ENCODE data around the gene LRRC14B.

Gene LRRC14B

DNA sequence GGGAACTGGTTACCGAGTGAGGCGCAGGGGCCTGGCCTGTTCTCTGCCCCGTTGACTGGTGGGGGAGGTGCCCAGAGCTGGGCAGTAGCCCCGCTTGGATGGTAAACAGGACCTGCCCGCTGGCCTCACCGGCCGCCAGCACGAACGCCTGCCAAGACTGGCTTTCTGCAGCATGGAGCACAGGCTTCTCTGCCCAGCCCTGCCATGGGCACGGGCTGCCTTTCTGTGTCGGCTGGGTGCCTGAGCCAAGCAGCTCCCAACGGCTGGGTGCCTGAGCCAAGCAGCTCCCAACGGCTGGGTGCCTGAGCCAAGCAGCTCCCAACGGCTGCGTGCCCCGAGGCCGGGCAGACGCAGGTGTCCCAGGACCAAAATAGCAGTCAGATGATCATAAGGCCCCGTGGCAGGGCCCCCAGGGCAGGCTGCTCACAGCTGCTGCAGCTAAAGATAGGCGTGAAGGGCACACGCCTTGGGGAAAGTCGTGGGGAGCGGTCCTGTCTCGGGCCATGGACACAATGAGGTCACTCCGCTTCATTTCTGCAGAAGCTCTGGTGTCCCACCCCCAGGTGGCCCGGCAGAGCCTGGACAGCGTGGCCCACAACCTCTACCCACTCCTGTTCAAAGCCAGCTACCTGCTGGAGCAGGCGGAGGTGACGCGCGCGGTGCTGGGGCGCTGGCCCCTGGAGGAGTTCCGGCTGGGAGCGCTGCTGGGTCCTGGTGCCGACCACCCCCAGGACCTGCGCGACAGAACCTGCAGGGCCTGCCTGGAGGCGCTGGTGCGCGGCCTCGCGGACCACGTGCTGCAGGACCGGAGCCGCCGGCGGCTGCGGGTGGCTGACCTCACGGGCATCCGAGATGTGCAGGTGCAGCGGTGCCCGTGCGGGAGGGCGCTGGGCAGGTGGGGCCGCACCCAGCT, at the start of gene LRRC14B:
LRRC14B (plus strand) TSS at position 460 of the 913 bp plus-strand sequence; CDS start at position 504, 44 bp downstream.
- FAIRE-seq: no peak

DNA sequence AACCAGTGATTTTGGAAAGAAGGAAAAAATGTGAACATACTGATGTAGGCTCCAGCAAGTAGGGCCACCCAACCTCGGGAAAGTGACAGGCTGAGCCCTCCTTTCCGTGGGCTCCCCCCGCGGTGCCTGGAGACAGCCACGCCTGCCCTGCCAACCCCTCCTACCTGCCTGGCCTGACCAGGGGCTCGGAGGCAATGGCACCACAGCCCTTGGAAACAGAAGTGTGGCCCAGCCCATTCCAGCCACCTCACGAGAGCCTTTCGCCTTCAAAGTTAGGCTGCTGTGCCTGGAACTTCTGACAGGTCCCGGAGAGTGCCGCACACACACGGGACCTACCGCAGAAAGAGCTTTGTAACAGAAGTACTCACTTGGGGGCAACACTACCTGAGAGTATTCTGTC, 49.5 kb upstream of the LRRC14B start:
- DNase-seq (ENCODE audit: extremely low spot score, insufficient read length, low read depth) (no peak), FAIRE-seq (no peak)

More for the DNA sequence above, at the start of gene LRRC14B:
- DNase-seq (ENCODE audit: extremely low spot score, insufficient read length, low read depth): no peak

DNA sequence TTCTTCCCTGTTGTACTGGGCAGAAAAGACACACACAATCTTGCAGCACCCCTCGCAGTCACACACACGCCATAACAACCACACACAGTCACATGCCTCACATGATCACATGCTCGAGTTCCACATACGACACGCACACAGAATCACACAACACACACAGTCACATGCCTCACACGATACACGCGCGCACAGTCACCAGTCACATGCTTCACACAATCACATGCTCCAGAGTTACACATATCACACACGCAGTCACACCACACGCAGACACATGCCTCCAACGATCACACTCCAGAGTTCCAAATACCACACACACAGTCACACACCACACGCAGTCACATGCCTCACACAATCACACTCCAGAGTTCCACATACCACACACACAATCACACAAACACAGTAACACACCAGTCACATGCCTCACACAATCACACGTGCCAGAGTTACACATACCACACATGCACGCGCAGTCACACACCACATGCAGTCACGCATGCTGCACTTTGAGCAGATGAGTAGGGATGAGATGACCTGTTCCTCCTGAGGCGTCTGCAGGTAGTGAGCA, 49.0 kb upstream of the LRRC14B start:
- FAIRE-seq (no peak), DNase-seq (ENCODE audit: extremely low spot score, insufficient read length, low read depth) (no peak)

DNA sequence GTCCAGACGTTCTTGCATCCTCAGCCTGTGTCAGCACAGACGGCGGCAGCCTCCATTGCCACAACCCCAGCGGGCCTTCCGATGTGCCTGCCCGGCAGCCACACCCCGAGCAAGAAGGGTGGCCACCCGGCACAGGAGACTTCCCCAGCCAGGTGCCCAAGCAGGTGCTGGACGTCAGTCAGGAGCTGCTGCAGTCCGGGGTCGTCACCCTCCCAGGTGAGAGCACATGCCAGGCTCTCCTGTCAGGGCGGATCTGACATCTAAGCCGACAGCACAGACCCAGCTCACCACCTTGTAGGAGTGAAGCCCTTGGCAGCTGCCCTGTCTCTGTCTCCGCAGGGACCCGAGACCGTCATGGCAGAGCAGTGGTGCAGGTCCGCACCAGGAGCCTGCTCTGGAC, 48.3 kb upstream of the LRRC14B start:
- DNase-seq (ENCODE audit: extremely low spot score, insufficient read length, low read depth): no peak
- no peak for FAIRE-seq

DNA sequence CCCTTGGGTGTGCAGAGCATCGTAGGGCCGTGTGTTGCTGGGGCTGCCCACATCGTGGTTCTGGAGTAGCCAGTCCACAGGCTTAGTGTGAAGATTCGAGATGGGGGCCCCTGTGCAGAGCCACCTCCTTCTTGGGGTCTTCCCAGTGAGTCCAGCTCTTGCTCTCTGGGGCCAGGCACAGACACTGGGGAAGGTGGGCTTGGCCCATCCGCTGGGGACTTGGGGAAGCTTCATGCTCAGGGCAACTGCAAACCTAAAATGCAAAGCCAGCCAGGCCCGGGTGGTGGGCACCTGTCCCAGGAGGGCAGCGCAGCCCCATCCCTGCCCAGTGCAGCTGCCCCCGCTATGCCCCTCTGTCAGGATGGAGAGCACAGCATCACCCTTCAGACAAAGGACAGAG, 46.4 kb upstream of the LRRC14B start:
- no peak for DNase-seq (ENCODE audit: extremely low spot score, insufficient read length, low read depth)
- FAIRE-seq: no peak

DNA sequence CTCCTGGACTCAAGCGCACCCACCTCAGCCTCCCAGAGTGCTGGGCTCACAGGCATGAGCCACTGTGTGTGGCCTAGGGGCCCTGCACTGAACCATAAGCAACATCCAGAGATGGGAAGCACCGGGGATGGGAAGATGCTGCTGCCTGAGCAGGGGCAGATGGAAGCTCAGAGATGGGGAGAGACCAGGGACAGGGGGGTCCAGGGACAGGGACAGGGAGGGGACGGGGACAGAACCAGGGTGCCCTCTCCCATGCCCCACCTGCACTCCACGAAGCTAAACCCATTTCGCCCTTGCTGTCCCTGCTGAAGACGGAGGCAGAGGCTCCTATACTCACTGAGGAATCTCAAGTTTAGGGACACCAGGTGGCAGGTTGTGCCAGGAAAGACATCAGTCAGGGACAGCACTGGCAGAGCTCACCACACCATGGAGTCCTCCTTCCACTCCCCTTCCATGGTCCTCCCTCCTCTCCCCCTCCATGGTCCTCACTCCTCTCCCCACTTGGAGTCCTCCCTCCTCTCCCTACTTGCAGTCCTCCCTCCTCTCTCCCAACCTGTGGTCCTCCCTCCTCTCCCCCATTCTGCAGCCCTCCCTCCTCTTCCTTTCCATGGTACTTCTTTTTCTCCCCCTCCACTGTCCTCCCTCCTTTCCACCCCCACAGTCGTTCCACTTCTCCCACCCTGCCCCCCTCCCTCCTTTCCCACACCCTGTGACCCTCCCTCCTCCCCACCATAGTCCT, 45.5 kb upstream of the LRRC14B start:
- DNase-seq (ENCODE audit: extremely low spot score, insufficient read length, low read depth) (no peak), FAIRE-seq (no peak)

DNA sequence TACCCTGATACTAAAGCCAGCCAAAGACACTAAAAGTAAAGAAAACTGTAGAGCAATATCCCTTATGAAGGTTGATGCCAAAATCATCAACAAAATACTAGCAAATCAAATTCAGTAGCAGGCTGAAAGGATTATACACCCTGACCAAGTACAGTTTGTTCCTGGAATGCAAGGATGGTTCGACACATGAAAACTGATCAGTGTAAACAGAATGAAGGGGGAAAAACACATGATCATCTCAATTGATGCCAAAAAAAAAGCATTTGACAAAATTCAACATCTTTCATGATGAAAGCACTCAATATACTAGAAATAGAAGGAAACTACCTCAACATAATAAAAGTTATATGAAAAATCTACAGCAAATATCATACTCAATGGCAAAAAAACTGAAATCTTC, 43.5 kb upstream of the LRRC14B start:
- DNase-seq (ENCODE audit: extremely low spot score, insufficient read length, low read depth) (no peak), FAIRE-seq (no peak)

DNA sequence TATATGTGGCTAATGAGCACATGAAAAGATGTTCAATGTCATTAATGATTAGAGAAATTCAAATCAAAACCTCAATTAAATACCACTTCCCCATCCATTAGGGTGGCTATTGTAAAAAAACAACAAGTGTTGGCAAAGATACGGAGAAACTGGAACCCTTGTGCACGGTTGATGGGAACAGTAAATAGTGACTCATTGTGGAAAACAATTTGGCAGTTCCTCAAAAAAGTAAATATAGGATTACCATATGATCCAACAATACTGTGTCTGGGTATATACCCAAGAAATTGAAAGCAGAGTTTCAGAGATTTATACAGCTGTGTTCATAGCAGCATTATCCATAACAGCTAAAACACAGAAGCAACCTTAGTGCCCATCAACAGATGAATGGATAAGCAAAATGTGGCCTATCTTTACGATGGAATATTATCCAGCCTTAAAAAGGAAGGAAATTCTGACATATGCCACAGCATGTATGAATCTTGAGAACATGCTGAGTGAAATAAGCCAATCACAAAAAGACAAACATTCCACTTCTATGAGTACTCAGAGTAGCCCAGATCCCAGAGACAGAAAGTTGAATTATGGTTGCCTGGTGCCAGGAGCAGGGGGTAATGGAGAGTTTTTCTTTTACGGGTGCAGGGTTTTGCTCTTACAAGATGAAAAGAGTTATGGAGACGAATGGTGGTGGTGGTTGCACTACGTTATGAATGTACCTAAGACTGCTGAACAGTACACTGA, 41.4 kb upstream of the LRRC14B start:
- FAIRE-seq (no peak), DNase-seq (ENCODE audit: extremely low spot score, insufficient read length, low read depth) (no peak)

DNA sequence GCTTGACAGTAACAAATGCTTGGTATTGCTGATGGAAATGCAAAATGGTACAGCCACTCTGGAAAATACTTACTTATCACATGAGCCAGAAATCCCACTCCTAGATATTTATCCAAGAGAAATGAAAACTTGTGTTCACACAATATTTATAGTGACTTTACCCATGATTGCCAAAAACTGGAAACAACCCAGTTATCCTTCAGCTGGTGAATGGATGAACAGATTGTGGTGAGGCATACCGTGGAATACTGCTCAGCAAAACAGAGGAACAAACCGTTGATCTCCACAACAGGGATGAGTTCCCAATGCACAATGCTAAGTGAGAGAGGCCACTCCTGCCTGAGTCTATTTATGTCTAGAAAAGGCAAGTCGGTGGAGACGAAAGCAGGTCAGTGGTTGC, 40.5 kb upstream of the LRRC14B start:
- no peak for FAIRE-seq
- no peak for DNase-seq (ENCODE audit: extremely low spot score, insufficient read length, low read depth)

DNA sequence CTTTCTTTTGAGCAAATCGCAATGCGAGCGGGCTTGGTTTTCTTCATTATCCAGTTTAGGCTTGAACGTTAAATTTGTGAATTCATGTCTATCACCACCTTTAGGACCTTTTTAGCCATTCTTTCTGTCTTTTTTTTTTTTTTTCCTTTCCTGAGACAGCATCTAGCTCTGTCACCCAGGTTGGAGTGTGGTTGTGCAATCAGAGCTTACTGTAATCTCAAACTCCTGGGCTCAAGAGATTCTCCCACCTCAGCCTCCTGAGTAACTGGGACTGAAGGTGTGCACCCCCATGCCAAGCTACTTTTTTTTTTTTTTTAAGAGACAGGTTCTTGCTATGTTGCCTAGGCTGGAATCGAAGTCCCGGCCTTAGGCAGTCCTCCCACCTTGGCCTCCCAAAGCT, 39.2 kb upstream of the LRRC14B start:
- no peak for FAIRE-seq
- no peak for DNase-seq (ENCODE audit: extremely low spot score, insufficient read length, low read depth)

DNA sequence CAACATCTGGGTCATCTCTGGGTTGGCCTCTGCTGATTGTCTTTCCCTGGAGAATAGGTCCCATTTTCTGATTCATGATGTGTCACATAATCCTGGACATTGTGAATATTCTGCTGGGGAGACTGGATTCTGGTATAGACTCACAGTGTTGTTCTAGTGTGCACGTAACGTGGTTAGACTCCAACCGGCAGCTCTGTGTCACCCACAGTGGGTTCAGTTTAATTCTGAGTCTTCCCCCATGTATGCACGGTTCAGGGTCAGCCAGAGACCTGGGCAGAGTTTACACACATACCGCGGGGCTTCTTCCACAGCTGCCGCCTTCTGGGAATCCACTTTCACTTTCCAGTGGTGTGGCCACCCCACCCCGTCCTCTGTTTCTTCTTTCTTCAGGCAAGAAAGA, 38.0 kb upstream of the LRRC14B start:
- FAIRE-seq: no peak
- DNase-seq (ENCODE audit: extremely low spot score, insufficient read length, low read depth): no peak

DNA sequence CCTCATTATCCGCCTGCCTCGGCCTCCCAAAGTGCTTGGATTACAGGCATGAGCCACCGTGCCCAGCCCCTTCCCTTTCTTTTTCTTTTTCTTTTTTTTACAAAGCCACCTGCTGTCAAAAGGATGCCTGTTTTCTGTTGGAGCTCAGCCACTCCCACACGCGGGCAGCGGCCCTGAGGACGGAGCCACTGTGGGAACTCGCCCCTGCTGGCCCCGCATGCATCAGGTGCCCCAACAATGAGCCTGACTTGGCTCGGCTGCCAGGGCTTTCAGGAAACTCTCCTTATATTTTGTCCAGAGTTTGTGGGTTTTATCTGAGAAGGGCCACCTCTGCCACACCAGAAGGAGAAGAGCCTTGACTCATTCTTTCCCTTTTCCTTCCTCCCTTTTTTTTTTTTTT, 37.1 kb upstream of the LRRC14B start:
- DNase-seq (ENCODE audit: extremely low spot score, insufficient read length, low read depth): no peak
- FAIRE-seq: no peak

DNA sequence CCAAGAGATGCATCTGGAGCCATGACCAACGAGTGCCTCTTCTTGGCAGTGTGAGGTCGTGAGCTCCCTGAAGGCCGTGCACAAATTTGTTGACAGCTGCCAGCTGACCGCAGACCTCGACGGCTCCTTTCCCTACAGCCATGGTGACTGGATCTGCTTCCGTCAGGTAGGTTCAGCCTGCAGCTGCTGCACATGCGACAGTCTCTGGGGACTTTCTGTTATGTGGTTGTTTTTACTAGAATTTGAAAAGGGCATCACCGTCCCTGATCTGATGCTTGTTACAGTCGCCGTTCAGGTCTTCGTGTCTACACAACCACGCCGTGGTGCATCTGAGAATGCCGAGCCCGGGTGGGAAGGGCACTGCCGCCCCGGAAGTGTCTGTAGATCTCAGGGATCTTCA, 36.5 kb upstream of the LRRC14B start:
- FAIRE-seq: no peak
- no peak for DNase-seq (ENCODE audit: extremely low spot score, insufficient read length, low read depth)

DNA sequence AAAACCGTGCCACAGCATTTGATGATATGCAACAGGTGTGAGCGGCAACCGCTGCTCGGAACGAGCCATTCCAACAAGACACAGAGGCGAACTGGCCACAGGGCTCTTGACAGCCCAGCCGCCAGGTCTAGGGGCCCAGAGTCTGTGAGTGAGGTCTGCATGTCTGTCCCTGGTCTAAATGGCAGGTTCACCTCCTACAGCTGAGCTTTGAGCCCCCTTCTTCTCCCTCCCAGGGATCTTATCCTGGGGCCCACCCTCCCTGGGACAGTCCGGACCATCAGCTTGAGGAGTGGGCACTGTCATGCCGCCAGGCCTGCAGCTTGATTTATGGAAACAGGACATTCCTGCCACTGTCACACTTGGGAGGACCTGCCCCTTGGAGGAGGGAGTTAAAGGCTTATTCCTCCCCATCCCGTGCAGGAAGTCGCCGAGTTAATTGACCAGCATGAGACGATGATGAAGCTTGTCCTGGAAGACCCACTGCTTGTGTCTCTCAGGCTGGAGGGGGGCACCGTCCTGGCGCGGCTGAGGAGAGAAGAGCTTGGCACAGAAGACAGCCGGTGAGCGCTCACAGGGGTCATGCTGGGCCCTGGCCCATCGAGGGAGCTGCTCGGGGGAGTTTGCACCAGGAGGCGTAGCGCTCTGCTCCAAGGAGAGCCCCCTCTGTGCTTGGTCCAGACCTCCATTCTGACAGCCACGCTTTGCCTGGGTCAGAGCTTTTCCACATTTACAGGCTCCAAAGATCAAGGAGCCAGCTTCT, 35.5 kb upstream of the LRRC14B start:
- FAIRE-seq: no peak
- DNase-seq (ENCODE audit: extremely low spot score, insufficient read length, low read depth): no peak

DNA sequence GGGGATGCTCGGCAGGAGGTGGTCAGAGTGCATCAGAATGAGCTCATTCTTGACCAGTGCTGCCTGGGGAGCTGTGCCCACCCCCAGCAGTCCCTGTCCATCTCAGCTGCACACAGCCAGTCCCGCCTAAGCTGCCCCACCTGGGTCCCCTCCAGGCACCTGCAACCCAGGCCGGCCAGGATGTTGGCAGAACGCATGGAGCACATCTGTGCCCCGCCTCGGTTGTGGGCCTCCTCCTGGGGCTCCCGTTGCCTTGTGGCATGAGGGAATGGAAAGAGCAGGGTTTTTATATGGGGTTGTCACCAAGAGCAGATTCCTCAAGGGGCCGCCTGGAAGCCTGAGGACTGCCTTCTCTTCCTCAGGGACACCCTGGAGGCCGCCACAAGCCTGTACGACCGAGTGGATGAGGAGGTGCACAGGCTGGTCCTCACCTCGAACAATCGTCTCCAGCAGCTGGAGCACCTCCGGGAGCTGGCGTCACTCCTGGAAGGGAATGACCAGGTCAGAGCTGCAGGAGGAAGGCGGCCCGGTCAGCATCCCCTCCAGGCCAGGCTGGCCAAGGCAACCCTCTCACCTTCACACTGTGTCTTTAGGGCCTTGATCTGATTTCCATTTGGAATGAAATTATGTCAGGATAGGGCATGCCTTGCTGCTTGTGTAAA, 34.8 kb upstream of the LRRC14B start:
- FAIRE-seq (no peak), DNase-seq (ENCODE audit: extremely low spot score, insufficient read length, low read depth) (no peak)

DNA sequence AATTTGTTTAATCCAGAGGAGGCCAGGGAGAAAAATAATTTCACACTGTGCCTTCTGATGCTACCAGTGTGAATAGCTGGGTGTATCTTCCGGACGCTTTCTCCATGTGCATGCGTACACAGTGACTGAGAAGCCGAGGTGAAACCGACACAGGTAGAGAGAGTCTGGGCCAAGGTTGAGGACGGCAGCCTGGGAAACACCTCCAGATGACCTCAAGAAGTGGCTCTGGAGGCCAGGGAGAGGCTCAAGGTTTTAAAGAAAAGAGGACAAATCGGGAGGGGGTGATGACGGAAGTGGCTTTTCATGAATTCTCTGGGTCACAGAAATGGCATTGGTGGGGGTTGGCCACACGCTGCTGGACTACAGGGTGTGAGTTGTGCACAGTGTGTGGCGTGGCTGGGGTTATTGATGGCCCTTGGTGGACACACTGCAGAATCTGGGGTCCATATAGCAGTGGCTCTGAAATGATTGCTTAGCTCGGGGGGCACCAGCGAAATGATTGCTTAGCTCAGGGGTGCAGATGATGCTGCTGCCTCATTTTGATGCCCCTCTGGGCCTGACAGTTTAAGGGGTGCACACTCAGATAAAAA, 34.1 kb upstream of the LRRC14B start:
- DNase-seq (ENCODE audit: extremely low spot score, insufficient read length, low read depth) (no peak), FAIRE-seq (no peak)

DNA sequence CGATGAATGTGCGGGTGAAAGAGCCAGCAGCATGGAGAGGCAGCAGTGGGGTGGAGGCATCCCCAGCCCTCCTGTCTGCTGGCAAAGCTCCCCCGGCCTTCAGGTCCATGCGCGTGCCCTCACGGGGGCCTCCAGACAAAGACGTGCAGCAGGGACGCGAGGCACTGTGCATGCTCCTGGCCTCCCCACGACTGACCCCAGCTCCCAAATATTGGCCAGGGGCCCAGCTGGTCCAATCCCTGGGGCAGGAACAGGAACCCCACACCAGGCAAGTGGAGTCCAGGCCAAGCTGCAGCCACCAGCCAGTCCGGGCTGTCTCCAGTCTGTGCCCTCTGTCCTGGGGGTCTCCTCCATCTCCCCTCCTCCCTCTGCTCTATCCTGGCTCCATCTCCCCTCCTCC, 33.5 kb upstream of the LRRC14B start:
- DNase-seq (ENCODE audit: extremely low spot score, insufficient read length, low read depth) (no peak), FAIRE-seq (no peak)

DNA sequence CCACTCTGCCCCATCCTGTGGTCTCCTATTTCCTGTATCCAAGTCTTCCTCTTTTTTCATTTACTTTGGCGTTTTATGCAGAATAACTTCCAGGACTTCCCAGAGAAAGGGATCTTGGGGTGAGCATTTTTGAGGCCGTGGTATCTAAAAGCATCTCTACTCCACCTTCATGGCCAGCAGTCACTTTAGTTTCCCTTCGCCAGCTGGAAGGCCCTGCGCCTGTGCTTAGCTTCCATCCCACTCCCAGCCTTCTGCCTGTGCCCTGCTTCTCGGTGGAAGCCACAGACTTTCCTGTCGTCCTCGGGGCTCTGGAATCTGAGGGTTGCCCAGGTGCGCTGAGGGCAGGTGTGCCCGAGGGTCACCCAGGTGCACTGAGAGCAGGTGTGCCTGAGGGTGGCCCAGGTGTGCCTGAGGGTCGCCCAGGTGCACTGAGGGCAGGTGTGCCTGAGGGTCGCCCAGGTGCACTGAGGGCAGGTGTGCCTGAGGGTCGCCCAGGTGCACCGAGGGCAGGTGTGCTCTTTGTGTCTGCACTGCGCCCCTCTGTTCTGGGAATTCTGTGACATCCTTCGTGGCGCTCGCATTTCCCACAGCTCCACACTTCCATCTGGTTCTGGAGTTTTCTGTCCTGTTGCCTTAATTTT, 32.4 kb upstream of the LRRC14B start:
- no peak for FAIRE-seq

More for the DNA sequence above, 32.4 kb upstream of the LRRC14B start:
- DNase-seq (ENCODE audit: extremely low spot score, insufficient read length, low read depth): no peak
